ENCODE results near the gene SGMS1.

GRCh38 chr10:50541921-50542320, 81.8 kb downstream of the SGMS1 start:
- TF ChIP-seq, protein P1, sequence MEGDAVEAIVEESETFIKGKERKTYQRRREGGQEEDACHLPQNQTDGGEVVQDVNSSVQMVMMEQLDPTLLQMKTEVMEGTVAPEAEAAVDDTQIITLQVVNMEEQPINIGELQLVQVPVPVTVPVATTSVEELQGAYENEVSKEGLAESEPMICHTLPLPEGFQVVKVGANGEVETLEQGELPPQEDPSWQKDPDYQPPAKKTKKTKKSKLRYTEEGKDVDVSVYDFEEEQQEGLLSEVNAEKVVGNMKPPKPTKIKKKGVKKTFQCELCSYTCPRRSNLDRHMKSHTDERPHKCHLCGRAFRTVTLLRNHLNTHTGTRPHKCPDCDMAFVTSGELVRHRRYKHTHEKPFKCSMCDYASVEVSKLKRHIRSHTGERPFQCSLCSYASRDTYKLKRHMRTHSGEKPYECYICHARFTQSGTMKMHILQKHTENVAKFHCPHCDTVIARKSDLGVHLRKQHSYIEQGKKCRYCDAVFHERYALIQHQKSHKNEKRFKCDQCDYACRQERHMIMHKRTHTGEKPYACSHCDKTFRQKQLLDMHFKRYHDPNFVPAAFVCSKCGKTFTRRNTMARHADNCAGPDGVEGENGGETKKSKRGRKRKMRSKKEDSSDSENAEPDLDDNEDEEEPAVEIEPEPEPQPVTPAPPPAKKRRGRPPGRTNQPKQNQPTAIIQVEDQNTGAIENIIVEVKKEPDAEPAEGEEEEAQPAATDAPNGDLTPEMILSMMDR (IDR thresholded peaks at IDR 0.05; ENCODE audit: low read depth, low read length), result no peak
- no peak for TF ChIP-seq EZH2phosphoT487 (IDR thresholded peaks at IDR 0.05; ENCODE audit: low read depth)
